H9 (cell line): ENCODE results near the gene KRTAP5-7. TPM values are rescaled to one million over a fixed set of nuclear protein-coding genes. Genes with fewer than 3 reads are reported as not detected.
A peak's percentile ranks its signal among the peaks of the same experiment; 100 is the strongest.
"Not testable (repeated sequence)": the region's sequence is repeated elsewhere in the genome, so short reads cannot be mapped to it uniquely, and the experiment has no call there.

Experiments used
- DNase-seq: peaks from one replicate; pipeline ENCODE4 v3.0.0-alpha.2; 2017
- H2AFZ ChIP-seq: one replicate; pipeline ENCODE4 v1.6.1; 2013; ENCODE audit warnings: mild to moderate bottlenecking, low read length, control low read depth, moderate library complexity
- H2AK5ac ChIP-seq: 2 replicates; pipeline ENCODE4 v1.6.1; 2013; ENCODE audit warnings: low read length, control low read depth, mixed read lengths; ENCODE audit not compliant: insufficient read length
- H2BK120ac ChIP-seq: one replicate; pipeline ENCODE4 v1.6.1; 2013; ENCODE audit warnings: low read depth, mild to moderate bottlenecking, low read length, control low read depth, inconsistent platforms; ENCODE audit not compliant: poor library complexity, severe bottlenecking
- H2BK12ac ChIP-seq: 2 replicates; pipeline ENCODE4 v1.6.1; 2013; ENCODE audit warnings: low read length, control low read depth, mixed read lengths, low read depth; ENCODE audit not compliant: insufficient read length
- H2BK15ac ChIP-seq: 2 replicates; pipeline ENCODE4 v1.6.1; 2013; ENCODE audit warnings: low read depth, low read length, control low read depth
- H2BK20ac ChIP-seq: one replicate; pipeline ENCODE4 v1.6.1; 2013; ENCODE audit warnings: low read depth, mild to moderate bottlenecking, low read length, control low read depth, inconsistent platforms; ENCODE audit not compliant: poor library complexity, severe bottlenecking
- H2BK5ac ChIP-seq: 2 replicates; pipeline ENCODE4 v1.6.1; 2013; ENCODE audit warnings: low read length, control low read depth, mixed read lengths; ENCODE audit not compliant: insufficient read length
- H3K14ac ChIP-seq: 2 replicates; pipeline ENCODE4 v1.6.1; 2013; ENCODE audit warnings: low read length, control low read depth; ENCODE audit not compliant: insufficient read depth
- H3K18ac ChIP-seq: 2 replicates; pipeline ENCODE4 v1.6.1; 2013; ENCODE audit warnings: low read depth, mild to moderate bottlenecking, mixed read lengths, low read length, control low read depth; ENCODE audit not compliant: insufficient read length
- H3K23ac ChIP-seq: 2 replicates; pipeline ENCODE4 v1.6.1; 2013; ENCODE audit warnings: low read length, control low read depth, mixed read lengths, low read depth; ENCODE audit not compliant: insufficient read length
- H3K23me2 ChIP-seq: 2 replicates; pipeline ENCODE4 v1.6.1; 2013; ENCODE audit warnings: low read depth, mild to moderate bottlenecking, mixed read lengths, low read length, control low read depth; ENCODE audit not compliant: insufficient read length, poor library complexity, severe bottlenecking
- H3K27ac ChIP-seq: 2 replicates; pipeline ENCODE4 v1.5.1; 2013; ENCODE audit warnings: low read length, control low read depth, mixed read lengths, low read depth; ENCODE audit not compliant: insufficient read length
- H3K27me3 ChIP-seq: 2 replicates; pipeline ENCODE4 v1.6.1; 2013; ENCODE audit warnings: low read length, control low read depth, inconsistent platforms; ENCODE audit not compliant: insufficient read depth
- H3K4ac ChIP-seq: 2 replicates; pipeline ENCODE4 v1.6.1; 2013; ENCODE audit warnings: low read depth, mild to moderate bottlenecking, control low read depth, inconsistent platforms, low read length, moderate library complexity
- H3K4me1 ChIP-seq: 2 replicates; pipeline ENCODE4 v1.6.1; 2013; ENCODE audit warnings: low read length, control low read depth, inconsistent platforms; ENCODE audit not compliant: insufficient read depth
- H3K4me2 ChIP-seq: 2 replicates; pipeline ENCODE4 v1.6.1; 2013; ENCODE audit warnings: low read length, control low read depth, mixed read lengths; ENCODE audit not compliant: insufficient read length, insufficient read depth
- H3K56ac ChIP-seq: 2 replicates; pipeline ENCODE4 v1.6.1; 2013; ENCODE audit warnings: low read depth, mild to moderate bottlenecking, mixed read lengths, low read length, control low read depth; ENCODE audit not compliant: insufficient read length
- H3K79me1 ChIP-seq: 2 replicates; pipeline ENCODE4 v1.6.1; 2013; ENCODE audit warnings: low read depth, mild to moderate bottlenecking, moderate library complexity, low read length, control low read depth, inconsistent platforms; ENCODE audit not compliant: insufficient read depth, poor library complexity, severe bottlenecking
- H3K79me2 ChIP-seq: 2 replicates; pipeline ENCODE4 v1.6.1; 2013; ENCODE audit warnings: low read length, control low read depth, inconsistent platforms; ENCODE audit not compliant: insufficient read depth
- H3K9ac ChIP-seq: 2 replicates; pipeline ENCODE4 v1.6.1; 2013; ENCODE audit warnings: low read length, control low read depth, mixed read lengths; ENCODE audit not compliant: insufficient read length; ENCODE audit errors: extremely low read depth
- H3K9me3 ChIP-seq: one replicate; pipeline ENCODE4 v1.6.1; 2013; ENCODE audit warnings: low read depth, low read length, inconsistent platforms; ENCODE audit not compliant: control insufficient read depth
- H3T11ph ChIP-seq: one replicate; pipeline ENCODE4 v1.6.1; 2013; ENCODE audit warnings: mild to moderate bottlenecking, low read length, control low read depth, inconsistent platforms
- H4K20me1 ChIP-seq: one replicate; pipeline ENCODE4 v1.6.1; 2013; ENCODE audit not compliant: control insufficient read depth, insufficient read length, insufficient read depth
- H4K5ac ChIP-seq: 2 replicates; pipeline ENCODE4 v1.6.1; 2013; ENCODE audit warnings: low read depth, mild to moderate bottlenecking, mixed read lengths, low read length, control low read depth; ENCODE audit not compliant: insufficient read length
- H4K8ac ChIP-seq: replicated peaks from 2 replicates; pipeline ENCODE4 v1.6.1; 2013; ENCODE audit warnings: low read length, control low read depth, mixed read lengths, low read depth; ENCODE audit not compliant: insufficient read length
- H4K91ac ChIP-seq: 2 replicates; pipeline ENCODE4 v1.6.1; 2013; ENCODE audit warnings: low read depth, mild to moderate bottlenecking, moderate library complexity, mixed read lengths, low read length, control low read depth; ENCODE audit not compliant: insufficient read length
- H3K27ac Mint-ChIP-seq, 3 experiments: 2 replicates in 2 of 3; 3 replicates in 1 of 3; pipeline ENCODE4 v1.8.0; 2020 to 2021; ENCODE audit warnings: mixed read lengths in 3 of 3, mild to moderate bottlenecking in 1 of 3, moderate library complexity in 1 of 3
- H3K27me3 Mint-ChIP-seq: 2 replicates; pipeline ENCODE4 v1.8.0; 2021; ENCODE audit warnings: low read depth, mild to moderate bottlenecking, moderate library complexity, mixed read lengths
- H3K36me3 Mint-ChIP-seq, 3 experiments: 2 replicates in 2 of 3; 3 replicates in 1 of 3; pipeline ENCODE4 v1.8.0; 2020 to 2021; ENCODE audit warnings: low read depth in 3 of 3, mixed read lengths in 3 of 3; ENCODE audit not compliant: insufficient read depth in 1 of 3
- H3K4me1 Mint-ChIP-seq, 2 experiments: 2 replicates each; pipeline ENCODE4 v1.8.0; 2020; ENCODE audit warnings: mixed read lengths in 2 of 2
- H3K4me3 Mint-ChIP-seq, 2 experiments: 2 replicates in 1 of 2; 3 replicates in 1 of 2; pipeline ENCODE4 v1.8.0; 2020 to 2021; ENCODE audit warnings: mild to moderate bottlenecking in 2 of 2, mixed read lengths in 2 of 2, moderate library complexity in 1 of 2
- H3K9me3 Mint-ChIP-seq, 2 experiments: 2 replicates in 1 of 2; 3 replicates in 1 of 2; pipeline ENCODE4 v1.8.0; 2020; ENCODE audit warnings: mild to moderate bottlenecking in 2 of 2, mixed read lengths in 2 of 2, moderate library complexity in 1 of 2
- WGBS: extraction: QIAGEN DNeasy Blood & Tissue Kit; methylation state at CpG from one replicate; pipeline ENCODE4 v1.1.7; 2013; ENCODE audit warnings: missing lambda C conversion rate, low lambda C conversion rate, mixed read lengths; ENCODE audit not compliant: insufficient read length; ENCODE audit errors: extremely low coverage; 5-methylcytosine and 5-hydroxymethylcytosine counted together
- total RNA-seq: library from RNA; stranded (reverse); gene quantifications from 2 replicates; pipeline ENCODE4 v1.2.1, GENCODE V29; 2021
- TF ChIP-seq, protein P1 (sequence below): fragments of 200-600 bp; sonication (generic); conservative IDR thresholded peaks from 3 replicates; pipeline ENCODE4 v1.8.0; 2021; ENCODE audit warnings: antibody characterized with exemption, mild to moderate bottlenecking

The KRTAP5-7 gene
- total RNA-seq, 1 experiment from 2014 or later = not detected

- Histone ChIP-seq H3K23ac (no peak overlapping the region), H3K4me1 (no peaks in the 10 kb centered on the region; the same call in 1 of the 2 replicates), H4K5ac (no peak overlapping the region), H4K91ac (no peak overlapping the region), H2BK12ac (no peak overlapping the region), H3K9me3 (no peaks in the 10 kb centered on the region), H2AFZ (no peak overlapping the region), H3K23me2 (no peaks in the 10 kb centered on the region), H3K79me1 (no peaks in the 10 kb centered on the region), H3K27me3 (no peaks in the 10 kb centered on the region), H2BK15ac (no peak overlapping the region), H3K56ac (no peak overlapping the region), H3K79me2 (no peaks in the 10 kb centered on the region), H2BK5ac (no peak overlapping the region), H3K4me2 (no peak overlapping the region), H3K27ac (no peak overlapping the region), H3T11ph (no peak overlapping the region), H2BK20ac (no peak overlapping the region), H3K9ac (no peak overlapping the region), H2AK5ac (no peak overlapping the region), H3K4ac (no peak overlapping the region), H3K18ac (no peak overlapping the region), H4K8ac (no peak overlapping the region), H2BK120ac (no peak overlapping the region), H4K20me1 (no peaks in the 10 kb centered on the region), H3K14ac (no peak overlapping the region)
- peaks cover 32% of the 10 kb centered on the region in 2 experiments for H3K4me1 Mint-ChIP-seq
- TF ChIP-seq, protein P1, sequence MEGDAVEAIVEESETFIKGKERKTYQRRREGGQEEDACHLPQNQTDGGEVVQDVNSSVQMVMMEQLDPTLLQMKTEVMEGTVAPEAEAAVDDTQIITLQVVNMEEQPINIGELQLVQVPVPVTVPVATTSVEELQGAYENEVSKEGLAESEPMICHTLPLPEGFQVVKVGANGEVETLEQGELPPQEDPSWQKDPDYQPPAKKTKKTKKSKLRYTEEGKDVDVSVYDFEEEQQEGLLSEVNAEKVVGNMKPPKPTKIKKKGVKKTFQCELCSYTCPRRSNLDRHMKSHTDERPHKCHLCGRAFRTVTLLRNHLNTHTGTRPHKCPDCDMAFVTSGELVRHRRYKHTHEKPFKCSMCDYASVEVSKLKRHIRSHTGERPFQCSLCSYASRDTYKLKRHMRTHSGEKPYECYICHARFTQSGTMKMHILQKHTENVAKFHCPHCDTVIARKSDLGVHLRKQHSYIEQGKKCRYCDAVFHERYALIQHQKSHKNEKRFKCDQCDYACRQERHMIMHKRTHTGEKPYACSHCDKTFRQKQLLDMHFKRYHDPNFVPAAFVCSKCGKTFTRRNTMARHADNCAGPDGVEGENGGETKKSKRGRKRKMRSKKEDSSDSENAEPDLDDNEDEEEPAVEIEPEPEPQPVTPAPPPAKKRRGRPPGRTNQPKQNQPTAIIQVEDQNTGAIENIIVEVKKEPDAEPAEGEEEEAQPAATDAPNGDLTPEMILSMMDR = no peak
- no peak for DNase-seq
- peaks cover 0 to 4% of the 10 kb centered on the region in 2 experiments; a peak in 1 of 5 replicates for H3K9me3 Mint-ChIP-seq
- no CpG with 5 or more reads among the region's 10 CpGs for WGBS
- no peaks in the 10 kb centered on the region for H3K36me3 Mint-ChIP-seq
- H3K27ac Mint-ChIP-seq = peak overlapping the region in 1 of 3 experiments; percentile 53; a peak in 1 of 7 replicates
- peaks cover 30% of the 10 kb centered on the region for H3K27me3 Mint-ChIP-seq
- no peak overlapping the region for H3K4me3 Mint-ChIP-seq
Measured at GRCh38 chr11:71566081-71566620, 39.1 kb downstream of the KRTAP5-7 start.

GRCh38 chr11:71566626-71567599 is 39.8 kb downstream of the KRTAP5-7 start:
- H2BK120ac ChIP-seq, H3K4me2 ChIP-seq, H3K18ac ChIP-seq, H3K36me3 Mint-ChIP-seq, H2BK15ac ChIP-seq, H3K23me2 ChIP-seq, H3K79me2 ChIP-seq, H3K27ac ChIP-seq, H3K23ac ChIP-seq, H3T11ph ChIP-seq, H3K4ac ChIP-seq, H3K4me1 ChIP-seq, H4K5ac ChIP-seq, H2BK5ac ChIP-seq, H2BK20ac ChIP-seq, H3K79me1 ChIP-seq, H3K4me3 Mint-ChIP-seq, H3K27me3 ChIP-seq, H2AK5ac ChIP-seq, H4K20me1 ChIP-seq, H3K9me3 ChIP-seq, H2BK12ac ChIP-seq, H3K9me3 Mint-ChIP-seq, H3K14ac ChIP-seq, H3K9ac ChIP-seq, DNase-seq, H4K8ac ChIP-seq, H2AFZ ChIP-seq, H3K56ac ChIP-seq, H4K91ac ChIP-seq: not testable (repeated sequence)
- H3K4me1 Mint-ChIP-seq = peaks cover 32% of the 10 kb centered on the region in 2 experiments
- peaks cover 29% of the 10 kb centered on the region for H3K27me3 Mint-ChIP-seq
- WGBS = no CpG with 5 or more reads among the region's 21 CpGs
- H3K27ac Mint-ChIP-seq = peak overlapping the region in 1 of 3 experiments; percentile 53; a peak in 1 of 7 replicates
